ENCODE measurements around the gene IMPA2.

- no peak for TF ChIP-seq CTCF (IDR thresholded peaks at IDR 0.05)
- no peak for TF ChIP-seq POLR2A (IDR thresholded peaks at IDR 0.05)
Observed at GRCh38 chr18:12048827-12049175, 67.5 kb downstream of the IMPA2 start.
